HepG2 (cell line): ENCODE results near the gene GRPEL2. TPM values are rescaled to one million over a fixed set of nuclear protein-coding genes. Genes with fewer than 3 reads are reported as not detected.

Experiments
- ARNT ChIP-seq: fragments of 450-650 bp; IDR thresholded peaks from 2 replicates; pipeline ENCODE4 v1.6.1; 2017
- CBX1 ChIP-seq: IDR thresholded peaks from one replicate; pipeline ENCODE4 v1.6.1; 2016; ENCODE audit warnings: antibody characterized with exemption, low read depth
- CEBPG ChIP-seq: IDR thresholded peaks from 2 replicates; pipeline ENCODE4 v1.6.1; 2016
- JARID2 ChIP-seq: sonication (generic); formaldehyde crosslinking; IDR thresholded peaks from 2 replicates; pipeline ENCODE4 v1.8.1; 2023; ENCODE audit warnings: missing genetic modification reagents, inconsistent platforms; ENCODE audit not compliant: insufficient replicate concordance
- NBN ChIP-seq: fragments of 450-650 bp; conservative IDR thresholded peaks from 2 replicates; pipeline ENCODE4 v1.6.1; 2017
- PHF21A ChIP-seq: sonication (generic); formaldehyde crosslinking; IDR thresholded peaks from 2 replicates; pipeline ENCODE4 v1.5.0; 2020; ENCODE audit warnings: mild to moderate bottlenecking, missing genetic modification reagents
- PHF8 ChIP-seq: sonication (generic); formaldehyde crosslinking; IDR thresholded peaks from 2 replicates; pipeline ENCODE4 v1.5.0; 2020; ENCODE audit warnings: missing genetic modification reagents
- RBM22 ChIP-seq: fragments of 200-400 bp; formaldehyde crosslinking; optimal IDR thresholded peaks from 2 replicates; pipeline ENCODE3; 2017; ENCODE audit warnings: mild to moderate bottlenecking, low read length, moderate library complexity
- SAP130 ChIP-seq: IDR thresholded peaks from 2 replicates; pipeline ENCODE4 v1.6.1; 2016; ENCODE audit warnings: low read depth
- SMC3 ChIP-seq: IDR thresholded peaks from 2 replicates; pipeline ENCODE4 v1.6.1; 2011; ENCODE audit warnings: low read length, improper control_type of control experiment
- SYNCRIP ChIP-seq: fragments of 200-400 bp; formaldehyde crosslinking; IDR thresholded peaks from 2 replicates; pipeline ENCODE4 v1.6.1; 2018; ENCODE audit warnings: mild to moderate bottlenecking, low read depth, low read length; ENCODE audit not compliant: insufficient read depth
- ZNF101 ChIP-seq: sonication (generic); formaldehyde crosslinking; IDR thresholded peaks from 2 replicates; pipeline ENCODE4 v1.4.0; 2020; ENCODE audit warnings: mild to moderate bottlenecking, low read depth, missing genetic modification reagents, borderline replicate concordance
- ZNF253 ChIP-seq: sonication (generic); formaldehyde crosslinking; IDR thresholded peaks from 2 replicates; pipeline ENCODE4 v1.8.0; 2022; ENCODE audit warnings: mild to moderate bottlenecking, missing genetic modification reagents, borderline replicate concordance
- ZNF329 ChIP-seq: sonication (generic); formaldehyde crosslinking; IDR thresholded peaks from 2 replicates; pipeline ENCODE4 v1.9.0; 2021; ENCODE audit warnings: low read depth, mild to moderate bottlenecking, missing genetic modification reagents
- ZNF577 ChIP-seq: sonication (generic); formaldehyde crosslinking; IDR thresholded peaks from 2 replicates; pipeline ENCODE4 v1.4.0; 2020; ENCODE audit warnings: mild to moderate bottlenecking, low read depth, missing genetic modification reagents, borderline replicate concordance
- ZNF83 ChIP-seq: sonication (generic); formaldehyde crosslinking; IDR thresholded peaks from 2 replicates; pipeline ENCODE4 v1.4.0; 2020; ENCODE audit warnings: missing genetic modification reagents, mild to moderate bottlenecking, borderline replicate concordance
- ZSCAN22 ChIP-seq: sonication (generic); formaldehyde crosslinking; IDR thresholded peaks from 2 replicates; pipeline ENCODE4 v1.4.0; 2020; ENCODE audit warnings: mild to moderate bottlenecking, missing genetic modification reagents
- polyA plus RNA-seq, 8 experiments: library from polyadenylated mRNA; depleted of rRNA in 3 of 8; stranded (reverse) in 7 of 8; unstranded in 1 of 8; fragments of >200 nt; fragmentation: Illumina TruSeq in 4 of 8; extraction: Trizol in 4 of 8; gene quantifications; 2 replicates each; pipeline versions ENCODE4 v1.2.1 to v1.2.3, GENCODE V29; 2011 to 2016; ENCODE audit warnings: low read depth in 4 of 8, missing spikeins in 1 of 8, mixed read lengths in 1 of 8; ENCODE audit not compliant: insufficient read depth in 1 of 8
- total RNA-seq, 5 experiments: library from RNA; depleted of rRNA; stranded (reverse); fragments of >200 nt; fragmentation: Illumina TruSeq; extraction: Trizol; gene quantifications; 2 replicates each; pipeline ENCODE4 v1.2.3, GENCODE V29; 2016; ENCODE audit warnings: low read depth in 1 of 5
- TF ChIP-seq, protein P1 (sequence below): sonication (generic); formaldehyde crosslinking; IDR thresholded peaks from 2 replicates; pipeline ENCODE4 v1.5.0; 2020; ENCODE audit warnings: missing genetic modification reagents
- TF ChIP-seq, protein P2 (sequence below): sonication (generic); formaldehyde crosslinking; IDR thresholded peaks from 2 replicates; pipeline ENCODE4 v1.5.1; 2020; ENCODE audit warnings: missing genetic modification reagents, mild to moderate bottlenecking, borderline replicate concordance
- TF ChIP-seq, protein P3 (sequence below): sonication (generic); formaldehyde crosslinking; conservative IDR thresholded peaks from 2 replicates; pipeline ENCODE4 v1.8.1; 2023; ENCODE audit warnings: missing genetic modification reagents
- TF ChIP-seq, protein P4 (sequence below): sonication (generic); formaldehyde crosslinking; IDR thresholded peaks from 2 replicates; pipeline ENCODE4 v1.5.1; 2020; ENCODE audit warnings: missing genetic modification reagents, mild to moderate bottlenecking, borderline replicate concordance
- TF ChIP-seq, protein P5 (sequence below): sonication (generic); formaldehyde crosslinking; IDR thresholded peaks from 2 replicates; pipeline ENCODE4 v1.4.0; 2020; ENCODE audit warnings: missing genetic modification reagents, mild to moderate bottlenecking, borderline replicate concordance
- TF ChIP-seq, protein P6 (sequence below): IDR thresholded peaks from 2 replicates; pipeline ENCODE4 v1.6.1; 2016; ENCODE audit warnings: mild to moderate bottlenecking, missing biosample characterization, missing genetic modification reagents

Gene GRPEL2
- total and polyA plus RNA-seq, 2 of the 13 experiments (the other 11 are each of a cell fraction or from before 2014, with no cell fraction given) = 13.1 to 16.6 TPM

DNA sequence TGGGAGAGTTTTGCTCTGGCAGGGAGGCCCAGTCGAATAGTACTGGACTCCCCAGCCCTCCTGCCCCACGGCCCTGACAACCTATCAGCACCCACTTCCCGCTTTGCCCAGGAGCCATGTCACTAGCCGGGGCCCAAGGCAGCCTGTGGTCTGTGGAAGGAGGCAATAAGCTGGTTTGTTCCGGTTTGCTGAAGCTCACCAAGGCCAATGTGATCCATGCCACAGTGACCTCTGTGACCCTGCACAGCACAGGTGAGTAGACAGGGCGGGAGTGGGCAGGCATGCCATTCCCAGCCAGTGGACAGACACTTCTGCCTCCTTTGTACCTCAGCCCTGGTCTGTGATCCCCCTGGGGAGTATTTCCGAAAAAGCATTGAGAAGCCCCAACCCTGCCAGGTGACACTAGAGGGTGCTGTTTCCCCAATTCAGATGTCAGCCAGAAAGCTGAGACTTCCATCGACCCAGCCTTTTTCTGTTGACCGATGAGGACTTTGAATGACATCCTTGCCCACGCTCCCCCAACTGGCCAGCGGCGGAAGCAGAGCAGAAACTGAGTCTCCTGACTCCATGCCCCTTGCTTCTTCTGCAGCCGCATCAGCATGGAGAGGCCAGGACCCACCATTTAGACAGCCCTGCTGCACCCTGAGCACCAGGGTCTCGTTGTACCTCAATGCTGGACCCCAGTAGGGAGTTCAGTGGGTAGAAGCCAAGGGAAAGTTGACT, 22.1 kb downstream of the GRPEL2 start (continued):
- TF ChIP-seq, protein P1, sequence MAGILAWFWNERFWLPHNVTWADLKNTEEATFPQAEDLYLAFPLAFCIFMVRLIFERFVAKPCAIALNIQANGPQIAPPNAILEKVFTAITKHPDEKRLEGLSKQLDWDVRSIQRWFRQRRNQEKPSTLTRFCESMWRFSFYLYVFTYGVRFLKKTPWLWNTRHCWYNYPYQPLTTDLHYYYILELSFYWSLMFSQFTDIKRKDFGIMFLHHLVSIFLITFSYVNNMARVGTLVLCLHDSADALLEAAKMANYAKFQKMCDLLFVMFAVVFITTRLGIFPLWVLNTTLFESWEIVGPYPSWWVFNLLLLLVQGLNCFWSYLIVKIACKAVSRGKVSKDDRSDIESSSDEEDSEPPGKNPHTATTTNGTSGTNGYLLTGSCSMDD (CRISPR knock-in tag) = no peak
- TF ChIP-seq SMC3 (peak; percentile 92), SAP130 (CRISPR knock-in tag) (peak; percentile 59), ARNT (no peak), RBM22 (no peak), ZNF101 (no peak), NBN (no peak), CBX1 (no peak), ZNF577 (CRISPR knock-in tag) (no peak), JARID2 (CRISPR knock-in tag) (no peak), ZSCAN22 (CRISPR knock-in tag) (no peak), SYNCRIP (no peak), CEBPG (CRISPR knock-in tag) (peak; percentile 46), ZNF329 (CRISPR knock-in tag) (no peak), ZNF253 (no peak), PHF21A (CRISPR knock-in tag) (peak; percentile 68; the same call in 1 of the 2 replicates), PHF8 (CRISPR knock-in tag) (no peak; the same call in 1 of the 2 replicates), ZNF83 (CRISPR knock-in tag) (no peak)
- TF ChIP-seq, protein P2, sequence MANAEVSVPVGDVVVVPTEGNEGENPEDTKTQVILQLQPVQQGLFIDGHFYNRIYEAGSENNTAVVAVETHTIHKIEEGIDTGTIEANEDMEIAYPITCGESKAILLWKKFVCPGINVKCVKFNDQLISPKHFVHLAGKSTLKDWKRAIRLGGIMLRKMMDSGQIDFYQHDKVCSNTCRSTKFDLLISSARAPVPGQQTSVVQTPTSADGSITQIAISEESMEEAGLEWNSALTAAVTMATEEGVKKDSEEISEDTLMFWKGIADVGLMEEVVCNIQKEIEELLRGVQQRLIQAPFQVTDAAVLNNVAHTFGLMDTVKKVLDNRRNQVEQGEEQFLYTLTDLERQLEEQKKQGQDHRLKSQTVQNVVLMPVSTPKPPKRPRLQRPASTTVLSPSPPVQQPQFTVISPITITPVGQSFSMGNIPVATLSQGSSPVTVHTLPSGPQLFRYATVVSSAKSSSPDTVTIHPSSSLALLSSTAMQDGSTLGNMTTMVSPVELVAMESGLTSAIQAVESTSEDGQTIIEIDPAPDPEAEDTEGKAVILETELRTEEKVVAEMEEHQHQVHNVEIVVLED = no peak; the same call in 1 of the 2 replicates
- TF ChIP-seq, protein P3, sequence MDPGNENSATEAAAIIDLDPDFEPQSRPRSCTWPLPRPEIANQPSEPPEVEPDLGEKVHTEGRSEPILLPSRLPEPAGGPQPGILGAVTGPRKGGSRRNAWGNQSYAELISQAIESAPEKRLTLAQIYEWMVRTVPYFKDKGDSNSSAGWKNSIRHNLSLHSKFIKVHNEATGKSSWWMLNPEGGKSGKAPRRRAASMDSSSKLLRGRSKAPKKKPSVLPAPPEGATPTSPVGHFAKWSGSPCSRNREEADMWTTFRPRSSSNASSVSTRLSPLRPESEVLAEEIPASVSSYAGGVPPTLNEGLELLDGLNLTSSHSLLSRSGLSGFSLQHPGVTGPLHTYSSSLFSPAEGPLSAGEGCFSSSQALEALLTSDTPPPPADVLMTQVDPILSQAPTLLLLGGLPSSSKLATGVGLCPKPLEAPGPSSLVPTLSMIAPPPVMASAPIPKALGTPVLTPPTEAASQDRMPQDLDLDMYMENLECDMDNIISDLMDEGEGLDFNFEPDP = no peak
- TF ChIP-seq, protein P4, sequence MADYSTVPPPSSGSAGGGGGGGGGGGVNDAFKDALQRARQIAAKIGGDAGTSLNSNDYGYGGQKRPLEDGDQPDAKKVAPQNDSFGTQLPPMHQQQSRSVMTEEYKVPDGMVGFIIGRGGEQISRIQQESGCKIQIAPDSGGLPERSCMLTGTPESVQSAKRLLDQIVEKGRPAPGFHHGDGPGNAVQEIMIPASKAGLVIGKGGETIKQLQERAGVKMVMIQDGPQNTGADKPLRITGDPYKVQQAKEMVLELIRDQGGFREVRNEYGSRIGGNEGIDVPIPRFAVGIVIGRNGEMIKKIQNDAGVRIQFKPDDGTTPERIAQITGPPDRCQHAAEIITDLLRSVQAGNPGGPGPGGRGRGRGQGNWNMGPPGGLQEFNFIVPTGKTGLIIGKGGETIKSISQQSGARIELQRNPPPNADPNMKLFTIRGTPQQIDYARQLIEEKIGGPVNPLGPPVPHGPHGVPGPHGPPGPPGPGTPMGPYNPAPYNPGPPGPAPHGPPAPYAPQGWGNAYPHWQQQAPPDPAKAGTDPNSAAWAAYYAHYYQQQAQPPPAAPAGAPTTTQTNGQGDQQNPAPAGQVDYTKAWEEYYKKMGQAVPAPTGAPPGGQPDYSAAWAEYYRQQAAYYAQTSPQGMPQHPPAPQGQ = no peak
- TF ChIP-seq, protein P5, sequence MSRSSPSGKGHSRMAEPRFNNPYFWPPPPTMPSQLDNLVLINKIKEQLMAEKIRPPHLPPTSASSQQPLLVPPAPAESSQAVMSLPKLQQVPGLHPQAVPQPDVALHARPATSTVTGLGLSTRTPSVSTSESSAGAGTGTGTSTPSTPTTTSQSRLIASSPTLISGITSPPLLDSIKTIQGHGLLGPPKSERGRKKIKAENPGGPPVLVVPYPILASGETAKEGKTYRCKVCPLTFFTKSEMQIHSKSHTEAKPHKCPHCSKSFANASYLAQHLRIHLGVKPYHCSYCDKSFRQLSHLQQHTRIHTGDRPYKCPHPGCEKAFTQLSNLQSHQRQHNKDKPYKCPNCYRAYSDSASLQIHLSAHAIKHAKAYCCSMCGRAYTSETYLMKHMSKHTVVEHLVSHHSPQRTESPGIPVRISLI (CRISPR knock-in tag) = no peak
- TF ChIP-seq, protein P6, sequence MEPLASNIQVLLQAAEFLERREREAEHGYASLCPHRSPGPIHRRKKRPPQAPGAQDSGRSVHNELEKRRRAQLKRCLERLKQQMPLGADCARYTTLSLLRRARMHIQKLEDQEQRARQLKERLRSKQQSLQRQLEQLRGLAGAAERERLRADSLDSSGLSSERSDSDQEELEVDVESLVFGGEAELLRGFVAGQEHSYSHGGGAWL (CRISPR knock-in tag) = peak; percentile 53; the same call in 1 of the 2 replicates
